ENCODE data around the gene CDON.

DNA sequence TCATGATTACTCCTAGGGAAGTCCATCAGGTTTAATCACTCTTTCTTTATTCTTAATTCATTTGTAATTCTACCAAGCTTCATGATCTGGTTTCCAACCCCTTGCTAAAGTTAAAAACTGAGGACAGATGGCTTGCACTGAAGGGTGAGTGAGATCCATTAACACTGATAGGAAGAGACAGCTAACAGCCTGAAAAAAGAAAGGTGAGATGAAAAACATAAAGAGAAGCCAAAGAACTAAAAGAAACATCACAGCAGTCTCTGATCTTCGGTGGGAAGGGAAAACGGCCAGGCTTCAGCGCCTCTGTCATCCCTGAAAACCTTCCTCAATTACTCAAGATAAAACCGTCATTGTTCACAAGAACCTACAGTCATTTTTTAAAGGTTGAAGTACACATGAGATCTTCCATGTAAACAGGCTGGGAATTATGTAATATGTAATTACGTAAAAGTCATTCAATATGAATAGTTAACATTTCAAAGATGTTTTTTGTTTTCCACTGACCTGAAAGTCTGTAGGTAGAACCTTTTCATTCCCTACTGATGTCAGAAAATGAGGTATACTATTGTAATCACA is 75.5 kb downstream of the CDON start:
- TF ChIP-seq, protein P1, sequence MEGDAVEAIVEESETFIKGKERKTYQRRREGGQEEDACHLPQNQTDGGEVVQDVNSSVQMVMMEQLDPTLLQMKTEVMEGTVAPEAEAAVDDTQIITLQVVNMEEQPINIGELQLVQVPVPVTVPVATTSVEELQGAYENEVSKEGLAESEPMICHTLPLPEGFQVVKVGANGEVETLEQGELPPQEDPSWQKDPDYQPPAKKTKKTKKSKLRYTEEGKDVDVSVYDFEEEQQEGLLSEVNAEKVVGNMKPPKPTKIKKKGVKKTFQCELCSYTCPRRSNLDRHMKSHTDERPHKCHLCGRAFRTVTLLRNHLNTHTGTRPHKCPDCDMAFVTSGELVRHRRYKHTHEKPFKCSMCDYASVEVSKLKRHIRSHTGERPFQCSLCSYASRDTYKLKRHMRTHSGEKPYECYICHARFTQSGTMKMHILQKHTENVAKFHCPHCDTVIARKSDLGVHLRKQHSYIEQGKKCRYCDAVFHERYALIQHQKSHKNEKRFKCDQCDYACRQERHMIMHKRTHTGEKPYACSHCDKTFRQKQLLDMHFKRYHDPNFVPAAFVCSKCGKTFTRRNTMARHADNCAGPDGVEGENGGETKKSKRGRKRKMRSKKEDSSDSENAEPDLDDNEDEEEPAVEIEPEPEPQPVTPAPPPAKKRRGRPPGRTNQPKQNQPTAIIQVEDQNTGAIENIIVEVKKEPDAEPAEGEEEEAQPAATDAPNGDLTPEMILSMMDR (IDR thresholded peaks at IDR 0.05), result no peak
- TF ChIP-seq EP300 (IDR thresholded peaks at IDR 0.05), result no peak
- TF ChIP-seq POLR2A (IDR thresholded peaks at IDR 0.05), result no peak
